ENCODE measurements around the gene CXorf58. TPM values are rescaled to one million over a fixed set of nuclear protein-coding genes. Genes with fewer than 3 reads are reported as not detected.

Gene CXorf58
- total and polyA plus RNA-seq, 2 donors (not counting 1 experiment from before 2014, with no cell fraction given): not detected

GRCh38 chrX:23982891-23983290 lies 75.1 kb downstream of the CXorf58 start:
- no peaks in the 10 kb centered on the region for H3K27me3 ChIP-seq (ENCODE audit: control insufficient read depth, insufficient read depth, low read length)
- no peak for TF ChIP-seq EZH2 (IDR thresholded peaks at IDR 0.05; ENCODE audit: low read length, missing control alignments)
- no peak for TF ChIP-seq CTCF (conservative IDR thresholded peaks at IDR 0.05 in 1 of 2, IDR thresholded peaks at IDR 0.05 in 1 of 2; ENCODE audit: low read depth in 1 of 2, low read length in 2 of 2)
- no peaks in the 10 kb centered on the region for H3K79me2 ChIP-seq (ENCODE audit: control insufficient read depth, insufficient read depth, low read length)
- no peak for DNase-seq (ENCODE audit: low read depth in 2 of 2)
- no peaks in the 10 kb centered on the region for H4K20me1 ChIP-seq (ENCODE audit: control insufficient read depth, extremely low read depth, insufficient read depth, low read length)
- peaks cover 2% of the 10 kb centered on the region for H3K36me3 ChIP-seq (ENCODE audit: control insufficient read depth, insufficient read depth, low read length)
- H3K4me2 ChIP-seq (ENCODE audit: extremely low read depth, insufficient read depth, low read length): no peak overlapping the region
- H3K4me3 ChIP-seq (replicated peaks in 1 of 4; ENCODE audit: control extremely low read depth in 1 of 4, insufficient read depth in 1 of 4, low read depth in 3 of 4, low read length in 4 of 4): no peak overlapping the region
- no peaks in the 10 kb centered on the region for H3K9me3 ChIP-seq (ENCODE audit: control insufficient read depth, insufficient read depth, low read depth, low read length)
- no peaks in the 10 kb centered on the region for H3K4me1 ChIP-seq (ENCODE audit: control insufficient read depth, extremely low read depth, insufficient read depth, low read length)
- no peak overlapping the region for H3K27ac ChIP-seq (ENCODE audit: insufficient read depth, low read length)
- no peak overlapping the region for H2AFZ ChIP-seq (ENCODE audit: low read length)
- H3K9ac ChIP-seq (ENCODE audit: insufficient read depth, low read length): no peak overlapping the region

Other genes with a start within 250 kb of the CXorf58 start
- 189 and 209 TPM in 2 replicates for gene PRDX4, start 240.5 kb upstream of the CXorf58 start, total RNA-seq
- gene PRDX4, start 240.5 kb upstream of the CXorf58 start, polyA plus RNA-seq: 147 and 163 TPM in 2 replicates
- 33.1 and 42.3 TPM in 2 replicates for gene ACOT9, start 164.7 kb upstream of the CXorf58 start, total RNA-seq
- gene ACOT9, start 164.7 kb upstream of the CXorf58 start, polyA plus RNA-seq: 68.7 and 70.9 TPM in 2 replicates
- gene SAT1, start 124.8 kb upstream of the CXorf58 start, total RNA-seq: 148 TPM in 2 replicates
- 118 and 151 TPM in 2 replicates for gene SAT1, start 124.8 kb upstream of the CXorf58 start, polyA plus RNA-seq
- gene APOO, start 68 bp upstream of the CXorf58 start, total RNA-seq: 6.2 and 8.1 TPM in 2 replicates
- 16.5 and 17.0 TPM in 2 replicates for gene APOO, start 68 bp upstream of the CXorf58 start, polyA plus RNA-seq
- 5.6 and 6.2 TPM in 2 replicates for gene KLHL15, start 119.2 kb downstream of the CXorf58 start, total RNA-seq
- 3.7 and 4.0 TPM in 2 replicates for gene KLHL15, start 119.2 kb downstream of the CXorf58 start, polyA plus RNA-seq
- 275 and 345 TPM in 2 replicates for gene EIF2S3, start 146.9 kb downstream of the CXorf58 start, total RNA-seq
- gene EIF2S3, start 146.9 kb downstream of the CXorf58 start, polyA plus RNA-seq: 81.2 and 89.2 TPM in 2 replicates
- gene ZFX, start 241.7 kb downstream of the CXorf58 start, total RNA-seq: 41.1 and 61.9 TPM in 2 replicates
- gene ZFX, start 241.7 kb downstream of the CXorf58 start, polyA plus RNA-seq: 31.2 and 37.7 TPM in 2 replicates

Data from fibroblast of lung (primary cell).